Fibroblast of pulmonary artery (primary cell): ENCODE data around the gene UBE2U.

Source experiments
- DNase-seq: peaks from one replicate; pipeline ENCODE4 v3.0.0-alpha.2; 2010; ENCODE audit warnings: low read depth
- H3K4me3 ChIP-seq: replicated peaks from 2 replicates; pipeline ENCODE4 v1.5.1; 2011; ENCODE audit warnings: low read depth, mild to moderate bottlenecking, control low read depth, low read length, moderate library complexity
- TF ChIP-seq, protein P1 (sequence below): IDR thresholded peaks from 2 replicates; pipeline ENCODE4 v1.5.1; 2011; ENCODE audit warnings: mild to moderate bottlenecking, control low read depth, low read length, inconsistent platforms; ENCODE audit errors: missing control alignments

The UBE2U gene

DNA sequence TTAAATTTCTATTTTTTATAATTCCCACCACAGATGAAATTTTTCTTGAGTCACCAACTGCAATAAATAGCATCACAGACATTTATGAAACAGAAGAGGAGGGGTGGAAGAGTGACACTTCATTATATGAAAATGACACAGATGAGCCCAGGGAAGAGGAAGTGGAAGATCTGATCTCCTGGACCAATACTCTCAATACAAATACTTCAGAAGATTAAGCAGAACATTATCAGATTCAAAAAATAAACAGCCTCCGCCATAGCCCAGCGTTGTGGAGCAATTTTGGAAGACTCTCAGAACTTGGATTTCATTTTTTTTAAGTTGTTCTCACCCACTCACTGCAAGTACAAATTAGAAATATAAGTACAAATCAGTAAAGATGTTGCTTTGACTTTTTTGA lies 63.6 kb downstream of the UBE2U start:
- DNase-seq: no peak
- TF ChIP-seq, protein P1, sequence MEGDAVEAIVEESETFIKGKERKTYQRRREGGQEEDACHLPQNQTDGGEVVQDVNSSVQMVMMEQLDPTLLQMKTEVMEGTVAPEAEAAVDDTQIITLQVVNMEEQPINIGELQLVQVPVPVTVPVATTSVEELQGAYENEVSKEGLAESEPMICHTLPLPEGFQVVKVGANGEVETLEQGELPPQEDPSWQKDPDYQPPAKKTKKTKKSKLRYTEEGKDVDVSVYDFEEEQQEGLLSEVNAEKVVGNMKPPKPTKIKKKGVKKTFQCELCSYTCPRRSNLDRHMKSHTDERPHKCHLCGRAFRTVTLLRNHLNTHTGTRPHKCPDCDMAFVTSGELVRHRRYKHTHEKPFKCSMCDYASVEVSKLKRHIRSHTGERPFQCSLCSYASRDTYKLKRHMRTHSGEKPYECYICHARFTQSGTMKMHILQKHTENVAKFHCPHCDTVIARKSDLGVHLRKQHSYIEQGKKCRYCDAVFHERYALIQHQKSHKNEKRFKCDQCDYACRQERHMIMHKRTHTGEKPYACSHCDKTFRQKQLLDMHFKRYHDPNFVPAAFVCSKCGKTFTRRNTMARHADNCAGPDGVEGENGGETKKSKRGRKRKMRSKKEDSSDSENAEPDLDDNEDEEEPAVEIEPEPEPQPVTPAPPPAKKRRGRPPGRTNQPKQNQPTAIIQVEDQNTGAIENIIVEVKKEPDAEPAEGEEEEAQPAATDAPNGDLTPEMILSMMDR: no peak
- no peak overlapping the region for H3K4me3 ChIP-seq

DNA sequence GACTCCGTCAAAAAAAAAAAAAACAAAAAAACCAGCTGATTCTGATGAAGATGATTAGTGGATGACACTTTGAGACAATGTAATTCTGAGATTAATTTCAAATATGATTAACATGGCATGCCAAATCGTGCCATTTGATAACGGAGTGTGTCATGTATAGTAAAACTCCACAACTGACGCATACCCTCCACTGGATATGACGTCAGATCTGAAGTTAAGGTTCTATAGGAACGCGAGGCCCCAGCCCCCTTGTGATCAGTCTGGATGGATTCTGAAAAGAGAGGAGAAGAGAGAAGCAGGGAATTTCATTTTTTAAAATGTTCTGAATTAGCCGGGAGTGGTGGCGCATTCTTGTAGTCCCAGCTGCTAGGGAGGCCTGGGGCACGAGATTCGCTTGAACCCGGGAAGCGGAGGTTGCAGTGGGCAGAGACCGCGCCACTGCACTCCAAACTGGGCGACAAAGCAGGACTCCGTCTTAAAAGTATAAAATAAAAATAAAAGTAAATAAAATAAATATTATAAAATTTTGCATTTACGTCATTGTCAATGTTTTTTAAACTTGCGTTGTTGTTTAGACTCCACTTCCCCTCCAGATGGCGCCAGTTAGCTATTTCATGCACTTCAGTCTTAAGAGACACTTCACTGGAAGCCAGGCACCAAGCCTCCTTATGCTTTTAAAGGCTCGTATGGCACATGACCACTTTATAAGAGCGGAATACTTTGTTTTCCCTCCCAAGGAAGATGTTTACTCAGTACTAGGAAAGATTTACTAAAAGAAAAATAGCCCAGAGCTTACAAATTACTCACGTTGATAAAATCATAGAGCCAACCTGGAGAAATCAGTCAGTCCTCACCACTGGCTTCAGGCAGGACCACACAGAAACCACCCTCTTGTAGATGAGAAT lies 65.5 kb downstream of the UBE2U start:
- TF ChIP-seq, protein P1: peak; percentile 71
- DNase-seq: peak; percentile 93
- no peak overlapping the region for H3K4me3 ChIP-seq

DNA sequence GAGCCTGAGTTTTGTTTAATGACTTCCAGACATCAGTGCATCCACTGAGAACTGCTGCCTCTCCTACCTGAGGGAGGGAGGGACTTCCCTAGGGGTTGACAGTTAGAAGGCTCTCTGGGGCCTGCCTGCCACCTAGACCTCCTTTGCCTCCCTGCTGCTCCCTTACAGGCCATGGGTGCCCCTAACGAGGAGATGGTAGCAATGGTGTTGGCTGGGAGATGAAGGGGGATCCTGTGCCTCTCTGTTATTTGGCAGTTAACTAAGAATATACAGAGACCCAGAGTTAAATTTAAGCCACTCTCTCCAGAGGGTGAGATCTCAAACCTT lies 66.1 kb downstream of the UBE2U start:
- no peak overlapping the region for H3K4me3 ChIP-seq
- TF ChIP-seq, protein P1: no peak
- DNase-seq: no peak

DNA sequence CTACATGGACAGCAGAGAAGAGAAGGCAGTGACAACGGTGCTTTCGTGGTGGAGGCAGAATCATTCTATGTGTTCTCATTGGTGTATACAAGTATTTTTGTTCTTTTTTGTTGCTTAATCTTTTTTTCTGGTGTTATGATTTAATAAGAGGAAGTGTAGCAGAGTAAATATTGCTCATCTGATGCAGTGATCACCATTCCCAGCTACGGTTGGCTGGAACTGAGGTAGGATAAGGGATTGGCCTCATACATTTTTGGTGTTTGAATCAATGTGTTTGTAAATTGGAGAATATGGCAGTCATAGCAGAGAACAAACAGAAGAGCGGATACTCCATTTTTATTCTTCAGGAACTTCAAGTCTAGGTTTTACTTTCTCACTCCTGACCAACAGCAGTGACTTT lies 76.6 kb downstream of the UBE2U start:
- TF ChIP-seq, protein P1: no peak
- no peak for DNase-seq

DNA sequence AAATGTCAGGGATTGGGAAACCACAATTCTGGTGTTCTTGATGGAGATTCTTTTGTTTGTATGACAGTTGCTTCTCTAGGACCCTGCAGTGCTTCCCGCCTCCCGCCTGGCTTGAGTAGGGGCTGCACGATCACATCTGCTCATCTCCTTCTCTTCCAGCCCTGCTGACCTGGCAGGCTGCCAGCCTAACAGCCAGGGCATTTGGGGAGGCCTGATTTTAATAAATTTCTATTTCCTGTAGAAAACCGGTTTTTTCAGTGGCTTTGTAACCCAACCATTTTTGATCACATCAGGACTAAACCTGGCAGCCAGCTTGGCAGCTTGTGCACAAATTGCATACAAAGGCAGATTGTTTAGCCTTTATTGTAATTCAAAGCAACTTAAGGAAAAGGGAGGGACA lies 78.9 kb downstream of the UBE2U start:
- no peak for DNase-seq
- H3K4me3 ChIP-seq: no peak overlapping the region
- TF ChIP-seq, protein P1: no peak

More for the DNA sequence above, 76.6 kb downstream of the UBE2U start:
- no peak overlapping the region for H3K4me3 ChIP-seq

DNA sequence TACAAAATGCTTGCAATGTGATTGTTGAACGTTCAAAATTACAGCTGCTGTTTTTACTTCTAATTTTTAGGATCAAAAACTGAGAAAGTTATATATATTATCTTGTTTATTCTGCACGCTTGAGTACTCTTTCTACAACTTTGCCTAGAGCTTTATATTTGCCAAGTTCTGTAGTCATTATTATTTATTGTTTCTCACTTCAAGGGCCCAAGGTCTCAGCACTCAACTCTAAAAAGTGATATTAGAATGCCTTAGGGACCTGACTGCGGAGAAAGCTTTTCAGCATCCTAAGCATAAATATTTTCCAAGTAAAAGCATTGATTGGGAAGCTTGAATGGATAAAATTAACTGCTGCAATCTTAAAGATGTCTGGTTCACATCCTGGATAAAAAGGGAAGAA lies 83.6 kb downstream of the UBE2U start:
- no peak overlapping the region for H3K4me3 ChIP-seq
- DNase-seq: no peak
- TF ChIP-seq, protein P1: no peak

DNA sequence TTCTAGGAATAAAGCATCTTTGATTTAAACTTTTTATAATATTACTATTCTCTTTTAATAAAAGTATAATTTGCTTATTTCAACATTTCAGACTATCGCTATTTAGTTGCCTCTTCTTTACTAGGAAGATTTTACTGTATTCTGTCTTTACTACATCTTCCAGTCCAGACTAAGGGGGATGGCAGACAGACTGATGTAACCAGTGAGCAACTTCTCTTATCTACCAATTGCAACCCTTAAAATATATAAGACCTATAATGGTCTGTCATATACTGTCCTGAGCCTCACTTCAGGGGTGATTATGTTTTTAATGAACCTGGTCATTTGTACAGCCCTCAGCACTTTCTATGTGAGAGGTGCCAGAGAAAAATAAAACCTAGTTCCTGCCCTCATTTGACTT lies 87.0 kb downstream of the UBE2U start:
- no peak overlapping the region for H3K4me3 ChIP-seq
- TF ChIP-seq, protein P1: no peak
- no peak for DNase-seq
